Stimulated activated CD4-positive, alpha-beta T cell treated with anti-CD3 and anti-CD28 coated beads, Interleukin-15, amount 100 ng/mL, for 24 hours (primary cell): ENCODE results near the gene VPS13D.

ENCODE experiments used
- DNase-seq: peaks from one replicate; pipeline ENCODE4 v3.0.0-alpha.2; 2020

VPS13D gene

DNA sequence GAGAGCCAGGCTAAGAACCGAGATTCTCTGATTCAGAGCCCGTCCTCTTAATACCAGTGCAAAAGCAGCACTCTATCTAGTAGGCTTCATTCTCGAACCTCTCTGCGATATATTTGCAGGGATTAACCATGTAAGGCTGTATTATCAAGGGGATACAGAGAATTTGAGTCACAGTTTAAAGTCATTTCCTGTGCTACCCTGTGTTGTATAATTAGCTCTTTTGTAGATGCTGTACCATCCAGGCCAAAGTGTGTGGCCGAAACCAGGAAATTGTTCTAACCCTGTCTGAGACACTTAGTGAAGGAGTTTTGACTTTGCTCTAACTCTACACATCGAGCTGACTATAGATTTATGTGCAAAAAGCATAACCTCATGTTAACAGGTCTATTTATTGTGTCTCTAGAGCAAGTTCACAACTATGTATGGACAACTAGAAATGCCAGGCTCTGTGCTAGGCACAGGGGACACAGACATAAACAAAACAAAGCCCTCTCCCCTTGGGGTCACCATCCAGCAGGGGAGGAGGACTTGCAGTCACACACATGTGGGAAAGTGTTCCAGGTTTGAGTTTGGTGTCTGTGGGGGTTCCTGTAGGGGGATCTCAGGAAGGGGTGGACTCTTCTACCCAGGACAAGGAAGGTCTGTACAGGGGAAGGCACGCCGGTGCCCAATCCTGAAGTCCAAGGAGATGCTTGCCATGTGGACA lies 206.0 kb downstream of the VPS13D start:
- peak; percentile 67 for DNase-seq

GRCh38 chr1:12436345-12436658 lies 206.5 kb downstream of the VPS13D start:
- DNase-seq, result no peak

GRCh38 chr1:12436817-12437599 lies 207.2 kb downstream of the VPS13D start:
- peak; percentile 40 for DNase-seq

DNA sequence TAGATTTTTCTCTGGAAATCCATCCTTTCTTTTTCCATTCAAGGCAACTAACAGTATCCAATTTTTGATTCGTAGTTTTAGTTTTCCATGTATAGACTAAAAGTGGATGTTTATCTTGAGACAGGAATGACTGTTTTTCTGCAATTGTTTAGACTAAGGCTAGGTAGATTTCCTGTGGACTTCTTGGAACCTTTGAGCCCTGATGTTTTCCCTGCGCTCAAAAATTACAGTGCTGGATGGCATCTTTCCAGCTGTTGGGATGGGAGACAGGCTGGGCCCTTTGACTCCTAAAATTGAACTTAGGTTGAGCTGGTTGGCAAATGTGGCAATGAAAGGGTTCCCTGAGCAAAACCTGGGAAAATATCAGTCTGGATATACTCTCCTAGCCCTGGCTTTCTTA lies 207.8 kb downstream of the VPS13D start:
- DNase-seq, result no peak

GRCh38 chr1:12438349-12438924 lies 208.6 kb downstream of the VPS13D start:
- peak; percentile 67 for DNase-seq

DNA sequence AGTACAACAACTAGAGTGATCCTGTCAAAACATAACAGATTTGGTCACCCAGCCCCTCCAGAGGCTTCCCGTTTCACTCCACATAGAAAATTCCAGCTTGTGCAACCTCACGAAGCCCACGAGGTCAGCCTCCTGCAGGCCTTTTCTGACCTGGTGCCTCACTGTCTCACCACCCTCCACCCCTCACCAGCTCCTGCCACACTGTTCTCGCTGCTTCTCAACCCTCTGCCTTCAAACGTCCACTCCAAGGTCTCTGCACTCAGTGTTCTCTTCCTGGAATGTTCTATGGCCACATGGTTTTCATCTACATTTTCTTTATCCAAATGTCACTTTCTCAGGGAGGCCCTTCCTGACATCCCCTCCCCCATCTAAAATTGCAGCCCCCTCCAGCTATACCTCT lies 209.2 kb downstream of the VPS13D start:
- no peak for DNase-seq

- no peak for DNase-seq
Measured at GRCh38 chr1:12441414-12442105, 211.7 kb downstream of the VPS13D start.

DNA sequence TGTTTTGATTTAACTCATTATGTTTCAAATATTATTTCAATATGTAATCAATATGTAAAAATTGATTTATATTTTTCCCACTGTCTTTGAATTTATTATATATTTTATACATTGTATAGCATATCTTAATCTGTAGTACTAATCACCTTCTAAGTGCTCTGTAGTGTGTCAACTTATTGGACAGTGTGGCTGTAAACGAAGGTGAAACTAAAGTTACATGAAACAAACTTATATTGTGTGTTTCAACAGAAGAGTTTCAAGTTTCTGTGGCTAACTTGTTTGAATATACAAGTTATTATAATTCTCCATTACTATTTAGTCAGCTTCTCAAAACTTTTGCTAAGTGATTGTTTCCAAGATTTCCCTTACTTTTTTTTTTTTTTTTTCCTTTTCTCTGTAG lies 212.4 kb downstream of the VPS13D start:
- no peak for DNase-seq

DNA sequence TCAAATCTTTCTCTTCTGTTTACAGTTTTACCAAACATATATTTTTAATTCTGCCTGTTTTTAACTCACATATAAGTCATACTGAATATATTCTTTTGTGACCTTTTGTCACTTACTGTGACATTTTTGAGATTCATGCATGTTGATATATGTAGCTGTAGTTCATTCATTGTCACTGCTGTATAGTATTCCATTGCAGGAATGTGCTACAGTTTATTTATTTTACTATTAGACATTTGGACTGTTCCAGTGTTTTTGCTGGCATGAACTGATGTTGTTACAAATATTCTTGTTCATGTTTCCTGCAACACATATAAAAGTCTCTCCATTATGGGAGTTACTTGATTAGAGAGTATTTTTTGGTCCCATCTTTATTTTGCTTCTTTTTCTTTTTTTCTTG lies 213.3 kb downstream of the VPS13D start:
- DNase-seq, result no peak

DNA sequence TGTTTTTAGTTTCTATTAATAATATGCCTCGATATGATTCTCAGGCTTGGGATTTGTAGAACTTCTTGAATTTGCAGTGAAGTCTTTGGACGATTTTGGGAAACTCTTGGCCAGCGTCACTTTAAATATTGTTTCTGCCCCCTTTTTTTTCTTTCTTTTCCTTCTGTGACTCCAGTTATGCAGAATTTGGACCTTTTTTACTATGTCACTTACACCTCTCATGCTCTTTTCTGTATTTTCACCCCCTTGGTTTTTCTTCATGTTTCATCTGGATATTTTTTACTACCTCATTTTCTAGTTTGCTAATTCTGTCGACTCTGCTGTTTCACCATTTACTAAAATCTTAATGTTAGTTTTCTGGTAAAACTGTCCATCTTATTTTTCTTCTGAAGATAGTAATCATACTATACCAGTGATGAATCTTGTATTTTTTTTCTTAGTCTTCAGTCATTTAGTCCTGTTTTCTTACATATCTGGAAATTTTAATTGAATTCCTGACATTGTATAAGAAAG lies 214.6 kb downstream of the VPS13D start:
- no peak for DNase-seq

DNA sequence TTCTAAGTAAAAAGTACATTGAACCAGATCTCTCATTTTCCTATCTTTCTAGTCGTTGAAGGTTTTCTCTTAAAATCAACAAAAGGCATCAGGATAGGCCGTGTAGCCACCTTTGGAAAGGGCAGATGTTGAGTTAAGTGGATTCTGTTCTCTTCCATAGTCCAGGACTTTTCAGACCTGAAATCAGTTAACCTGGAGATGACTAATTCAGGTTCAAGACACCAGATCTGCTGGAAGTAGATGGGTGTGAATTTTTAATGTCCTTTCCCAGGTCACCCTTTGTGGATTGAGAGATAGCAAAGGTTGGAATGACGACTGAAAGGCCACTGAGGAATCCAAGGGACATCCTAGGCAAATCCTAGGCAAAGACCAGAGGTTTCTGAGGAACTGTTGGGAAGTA lies 215.4 kb downstream of the VPS13D start:
- DNase-seq, result no peak

DNA sequence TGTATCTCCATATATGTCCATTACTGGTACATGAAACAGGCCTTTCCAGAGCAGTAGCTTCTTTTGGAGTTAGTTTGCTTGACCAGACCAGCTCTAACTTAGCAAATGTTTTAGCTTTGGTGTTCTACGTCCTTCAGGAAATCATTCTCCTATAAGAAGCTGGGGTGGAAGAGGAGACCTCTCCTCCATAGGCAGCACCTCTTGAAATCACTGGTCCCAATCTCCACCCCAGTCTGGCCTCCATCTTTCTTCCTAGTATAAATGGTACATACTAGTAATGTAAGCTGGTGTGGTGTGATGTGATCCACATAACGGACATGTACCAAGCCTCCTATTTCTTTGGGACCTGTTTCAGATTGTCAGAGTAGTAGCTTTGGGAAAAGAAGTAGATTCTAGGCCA lies 216.8 kb downstream of the VPS13D start:
- DNase-seq, result no peak

GRCh38 chr1:12447307-12447706 lies 217.5 kb downstream of the VPS13D start:
- DNase-seq, result no peak

GRCh38 chr1:12447849-12448312 lies 218.1 kb downstream of the VPS13D start:
- DNase-seq, result no peak

- no peak for DNase-seq
Measured at GRCh38 chr1:12448746-12449177, 218.9 kb downstream of the VPS13D start.

DNA sequence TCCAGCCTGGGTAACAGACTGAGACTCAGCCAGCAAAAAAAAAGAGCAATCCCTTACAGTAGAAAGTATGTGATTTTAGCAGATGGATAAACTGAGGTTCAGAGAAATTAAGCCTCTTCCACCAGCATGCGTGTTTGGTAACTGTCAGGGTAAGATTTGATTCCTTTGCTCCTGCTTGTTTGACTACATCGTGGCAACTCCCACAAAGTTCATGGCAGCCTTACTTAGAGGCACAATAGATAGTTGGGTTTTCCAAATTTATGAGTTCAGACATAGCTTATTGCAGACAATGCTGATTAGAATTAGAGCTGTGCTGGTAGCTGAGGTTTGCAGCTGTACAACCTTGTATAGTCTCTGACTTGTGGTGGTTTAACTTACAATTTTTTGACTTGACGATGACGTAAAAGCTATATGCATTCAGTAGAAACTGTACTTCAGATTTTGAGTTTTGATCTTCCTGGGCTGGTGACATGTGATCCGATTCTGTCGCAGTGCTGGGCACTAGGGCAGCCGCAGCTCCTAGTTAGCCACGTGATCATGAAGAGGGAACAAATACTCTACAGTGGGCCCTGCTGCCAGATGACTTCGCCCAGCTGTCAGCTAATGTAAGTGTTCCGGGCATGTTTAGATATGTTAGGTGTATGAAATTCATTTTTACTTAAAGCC lies 220.4 kb downstream of the VPS13D start:
- no peak for DNase-seq

DNA sequence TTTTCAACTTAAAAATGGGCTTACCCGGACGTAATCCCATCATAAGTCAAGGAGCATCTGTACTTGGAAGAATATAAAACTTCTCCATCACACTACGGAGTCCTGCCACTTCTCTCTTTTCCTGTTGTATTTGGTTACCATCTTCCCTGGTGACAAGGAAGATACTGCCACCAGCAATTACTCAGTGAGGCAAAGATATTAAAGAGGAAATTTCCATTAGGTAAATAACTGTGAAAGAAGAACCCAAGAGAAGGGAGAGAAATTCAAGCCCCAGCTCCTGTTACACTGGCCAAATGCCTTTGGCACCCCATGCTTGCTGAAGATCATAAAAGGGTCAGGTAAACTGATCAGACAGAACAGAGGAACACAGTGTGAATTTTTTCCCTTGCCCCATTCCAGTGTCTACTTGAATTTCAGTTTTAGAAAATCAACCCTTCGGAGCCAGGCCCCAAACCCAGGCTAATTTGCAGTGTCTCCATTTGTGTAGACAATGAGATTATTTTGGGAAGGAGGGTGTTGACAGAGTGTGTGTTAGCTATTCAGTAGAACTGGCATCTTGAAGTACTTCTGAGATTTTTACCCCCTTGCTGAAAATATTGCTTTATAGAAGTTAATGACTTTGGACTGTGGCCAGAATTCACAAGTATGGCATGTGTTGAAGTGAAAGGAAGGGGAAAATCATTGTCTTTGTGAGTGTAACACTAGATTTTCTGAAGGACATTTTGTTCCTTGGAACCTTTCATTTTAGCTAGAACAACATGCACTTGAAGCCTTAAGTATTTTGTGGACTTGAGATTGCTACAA lies 221.1 kb downstream of the VPS13D start:
- DNase-seq, result no peak

DNA sequence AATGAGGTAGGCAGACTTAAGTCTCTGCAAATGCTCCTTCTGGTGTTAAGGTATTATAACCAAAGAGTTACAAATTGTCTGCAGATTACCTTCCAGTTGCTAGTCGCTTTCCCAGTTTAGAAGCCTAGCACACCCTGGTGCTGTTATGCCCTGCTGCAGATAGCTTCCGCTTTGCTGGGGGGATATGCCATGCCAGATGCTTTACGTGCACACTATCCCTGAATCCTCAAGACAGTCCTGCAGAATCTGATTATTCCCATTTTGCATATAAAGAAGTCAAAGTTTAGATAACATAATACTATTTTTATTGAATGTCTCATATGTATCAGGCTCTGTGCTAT lies 221.7 kb downstream of the VPS13D start:
- DNase-seq, result no peak

DNA sequence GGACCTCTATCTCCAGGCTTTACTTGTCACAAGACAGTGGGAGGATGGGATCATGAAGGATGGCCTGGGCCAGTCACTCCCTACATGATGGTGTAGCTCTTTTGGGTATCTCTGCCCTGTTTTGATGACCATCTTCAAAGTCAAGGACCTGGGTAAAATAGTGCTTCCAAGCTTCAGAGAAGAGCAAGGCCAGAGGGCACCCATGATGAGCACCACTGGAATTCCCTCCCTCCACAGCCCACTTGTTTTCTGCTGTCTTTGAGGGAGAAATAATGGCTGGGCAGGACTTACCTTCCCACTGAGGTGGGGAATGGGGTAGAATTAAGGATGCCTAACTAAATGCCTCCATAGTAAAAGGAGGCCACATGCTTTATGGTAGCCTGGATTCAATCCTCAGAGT lies 222.4 kb downstream of the VPS13D start:
- no peak for DNase-seq

DNA sequence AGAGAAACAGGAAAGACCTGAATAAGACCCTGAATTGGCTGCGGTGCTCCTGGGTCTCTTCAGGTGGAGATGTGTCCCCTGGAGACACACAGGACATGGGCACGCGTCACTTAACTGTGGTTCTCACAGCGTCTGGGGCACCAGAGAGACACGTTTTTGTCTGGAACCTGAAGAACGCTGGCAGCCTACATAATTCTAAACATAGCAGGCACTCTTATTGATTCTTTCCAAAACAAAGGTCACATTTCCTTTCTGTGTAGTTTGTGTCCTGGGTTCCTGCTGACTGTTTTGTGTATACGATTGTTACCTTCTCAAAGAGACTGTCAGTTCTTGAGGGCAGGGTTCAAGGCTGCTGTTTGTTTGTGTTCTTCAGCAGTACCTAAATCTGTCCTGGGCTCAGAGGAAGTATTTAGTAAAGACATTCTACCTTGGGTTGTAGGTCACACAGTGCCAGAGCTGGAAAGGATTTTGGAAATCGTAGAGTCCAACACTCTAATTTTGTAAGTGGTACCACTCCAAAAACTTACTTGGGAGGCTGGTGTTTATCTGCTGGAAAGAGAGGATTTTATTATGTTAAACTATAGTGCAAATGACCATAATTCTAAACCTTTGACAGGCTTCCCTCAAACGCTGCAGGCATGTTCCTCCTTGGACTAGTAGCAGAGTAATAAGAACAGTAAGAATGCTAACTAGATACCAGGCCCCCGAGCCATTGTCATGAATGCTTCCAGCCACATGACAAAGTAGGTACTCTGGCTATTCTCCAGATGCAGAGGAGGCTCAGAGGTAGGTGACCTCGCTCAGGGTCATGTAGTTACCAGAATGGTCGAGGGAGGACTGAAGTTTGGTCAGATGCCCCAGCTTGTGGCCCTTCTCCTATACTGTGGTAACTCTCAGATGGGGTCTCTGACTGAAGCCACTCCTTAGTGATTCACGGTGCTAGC lies 223.8 kb downstream of the VPS13D start:
- DNase-seq, result peak; percentile 35
